OCI-LY7 (cell line): Measurements from ENCODE around the gene IP6K2. TPM values are rescaled to one million over a fixed set of nuclear protein-coding genes. Genes with fewer than 3 reads are reported as not detected.

Experiments
- BruUV-seq: library from RNA; stranded (reverse); fragments of 400-500 nt; replicated peaks from 2 replicates; lab custom pipeline; 2021; lab: Mats Ljungman, UMichigan
- CTCF ChIA-PET: fragments of 300-600 bp; sonication (Branson Sonifier 250); formaldehyde crosslinking; loops from one replicate; lab custom pipeline; 2022; ENCODE audit warnings: antibody characterized with exemption; ENCODE audit not compliant: unreplicated experiment; lab: Charles Lee
- POLR2A ChIA-PET: fragments of 300-600 bp; sonication (Branson Sonifier 250); formaldehyde crosslinking; loops from one replicate; lab custom pipeline; 2022; ENCODE audit warnings: antibody characterized with exemption; lab: Charles Lee
- DNase-seq: peaks from one replicate; pipeline ENCODE4 v3.0.0-alpha.2; 2015; ENCODE audit warnings: low spot score
- H2AFZ ChIP-seq: fragments of 200-600 bp; sonication (generic), shearing (Covaris generic); 2 replicates; pipeline ENCODE4 v1.6.1; 2014; ENCODE audit warnings: mild to moderate bottlenecking, antibody characterized with exemption, low read length, moderate library complexity
- H3K27ac ChIP-seq: fragments of 200-600 bp; sonication (generic); 2 replicates; pipeline ENCODE4 v1.5.1; 2014; ENCODE audit warnings: mixed run types, low read depth, mild to moderate bottlenecking, moderate library complexity, low read length, inconsistent platforms; ENCODE audit not compliant: poor library complexity, severe bottlenecking
- H3K36me3 ChIP-seq: fragments of 200-600 bp; sonication (generic); 2 replicates; pipeline ENCODE4 v1.6.1; 2014; ENCODE audit warnings: mild to moderate bottlenecking, antibody characterized with exemption, low read length, moderate library complexity, mixed read lengths; ENCODE audit not compliant: insufficient read depth
- H3K4me1 ChIP-seq: fragments of 200-600 bp; sonication (generic); 2 replicates; pipeline ENCODE4 v1.5.1; 2014; ENCODE audit warnings: mild to moderate bottlenecking, low read length; ENCODE audit not compliant: insufficient read depth, poor library complexity, severe bottlenecking
- H3K4me2 ChIP-seq: fragments of 200-600 bp; sonication (generic); 2 replicates; pipeline ENCODE4 v1.6.1; 2014; ENCODE audit warnings: mild to moderate bottlenecking, low read length
- H3K4me3 ChIP-seq: fragments of 200-600 bp; sonication (generic); 2 replicates; pipeline ENCODE4 v1.5.1; 2014; ENCODE audit warnings: mild to moderate bottlenecking, low read depth, low read length; ENCODE audit not compliant: poor library complexity, severe bottlenecking
- H3K79me2 ChIP-seq: fragments of 200-600 bp; sonication (generic); 2 replicates; pipeline ENCODE4 v1.6.1; 2016; ENCODE audit warnings: low read depth, mild to moderate bottlenecking, low read length, moderate library complexity, mixed read lengths; ENCODE audit not compliant: insufficient read depth
- H3K9me2 ChIP-seq: fragments of 200-600 bp; sonication (generic); 2 replicates; pipeline ENCODE4 v1.6.1; 2016; ENCODE audit warnings: mild to moderate bottlenecking, low read length, mixed read lengths; ENCODE audit not compliant: insufficient read depth
- H3K9me3 ChIP-seq: fragments of 200-600 bp; sonication (generic); 2 replicates; pipeline ENCODE4 v1.6.1; 2014; ENCODE audit warnings: mild to moderate bottlenecking, mixed run types, low read length, mixed read lengths
- H4K20me1 ChIP-seq: fragments of 200-600 bp; sonication (generic); 2 replicates; pipeline ENCODE4 v1.6.1; 2014; ENCODE audit warnings: mild to moderate bottlenecking, antibody characterized with exemption, low read length, moderate library complexity, mixed read lengths; ENCODE audit not compliant: insufficient read depth
- CTCF ChIP-seq: fragments of 200-600 bp; sonication (generic); conservative IDR thresholded peaks from 2 replicates; pipeline ENCODE4 v1.5.1; 2014; ENCODE audit warnings: mild to moderate bottlenecking, antibody characterized with exemption, low read length, moderate library complexity, mixed read lengths
- EZH2phosphoT487 ChIP-seq: fragments of 200-600 bp; sonication (generic); IDR thresholded peaks from 2 replicates; pipeline ENCODE4 v1.6.1; 2018; ENCODE audit warnings: low read depth, borderline replicate concordance, mild to moderate bottlenecking, mixed run types, antibody characterized with exemption, low read length, moderate library complexity, mixed read lengths
- intact Hi-C: fragments of 100-400 bp; cut with micrococcal nuclease; formaldehyde crosslinking; loops from one replicate; pipeline ENCODE4 v1.10.0; 2022; ENCODE audit not compliant: unreplicated experiment
- total RNA-seq, 2 experiments: library from RNA; depleted of rRNA in 1 of 2; stranded (reverse); fragments of >200 nt in 1 of 2; shearing (Covaris generic) in 1 of 2; gene quantifications; 2 replicates each; pipeline ENCODE4 v1.2.3, GENCODE V29; 2014 to 2022

IP6K2 gene
- total RNA-seq, 2 experiments from 2014 or later, result 77.0 to 92.7 TPM

GRCh38 chr3:48656061-48656840, 60.8 kb downstream of the IP6K2 start:
- BruUV-seq, result no TSS peak
- Histone ChIP-seq H3K9me3 (no peaks in the 10 kb centered on the region), H3K4me2 (peak overlapping the region; percentile 73), H4K20me1 (no peaks in the 10 kb centered on the region), H3K9me2 (no peaks in the 10 kb centered on the region), H2AFZ (peak overlapping the region; percentile 44; the same call in 1 of the 2 replicates), H3K79me2 (no peaks in the 10 kb centered on the region), H3K36me3 (no peaks in the 10 kb centered on the region), H3K4me1 (peaks cover 4% of the 10 kb centered on the region), H3K4me3 (peak overlapping the region; percentile 67), H3K27ac (no peak overlapping the region)
- intact Hi-C loops, result loop anchor here (1.0 to 2.0 kb wide), 2 partner anchors 21 to 255 kb away; partner anchors contain the start of gene SLC26A6
- ChIA-PET POLR2A (no interaction called here), CTCF (no interaction called here)
- DNase-seq, result peak; percentile 87
- TF ChIP-seq CTCF, result peak; percentile 74
- TF ChIP-seq EZH2phosphoT487, result no peak

- Histone ChIP-seq H3K9me3 (no peaks in the 10 kb centered on the region), H3K4me3 (peak overlapping the region; percentile 67), H4K20me1 (no peaks in the 10 kb centered on the region), H3K4me2 (peak overlapping the region; percentile 73; the same call in 1 of the 2 replicates), H3K4me1 (peaks cover 4% of the 10 kb centered on the region), H3K27ac (no peak overlapping the region), H2AFZ (no peak overlapping the region; the same call in 1 of the 2 replicates), H3K9me2 (no peaks in the 10 kb centered on the region), H3K79me2 (no peaks in the 10 kb centered on the region), H3K36me3 (no peaks in the 10 kb centered on the region)
- no TSS peak for BruUV-seq
- intact Hi-C loops, result loop anchor here (1.0 to 2.0 kb wide), 2 partner anchors 20 to 255 kb away; partner anchors contain the start of gene SLC26A6
- TF ChIP-seq EZH2phosphoT487 (no peak), CTCF (no peak)
- ChIA-PET CTCF (no interaction called here), POLR2A (no interaction called here)
- DNase-seq, result peak; percentile 33
Measured at GRCh38 chr3:48655606-48656005, 61.4 kb downstream of the IP6K2 start.

GRCh38 chr3:48655063-48655462, 62.0 kb downstream of the IP6K2 start:
- no peak for TF ChIP-seq EZH2phosphoT487
- no peak for TF ChIP-seq CTCF
- Histone ChIP-seq H4K20me1 (no peaks in the 10 kb centered on the region), H3K27ac (no peak overlapping the region), H3K4me1 (peaks cover 4% of the 10 kb centered on the region), H3K4me3 (no peak overlapping the region), H3K9me3 (no peaks in the 10 kb centered on the region), H3K36me3 (no peaks in the 10 kb centered on the region), H3K4me2 (peak overlapping the region; percentile 73; the same call in 1 of the 2 replicates), H3K79me2 (no peaks in the 10 kb centered on the region), H3K9me2 (no peaks in the 10 kb centered on the region), H2AFZ (no peak overlapping the region)
- BruUV-seq, result no TSS peak
- DNase-seq, result no peak
- CTCF ChIA-PET, result no interaction called here
- intact Hi-C loops, result no loop called here
- POLR2A ChIA-PET, result no interaction called here
